B cell (primary cell): ENCODE measurements around the gene PRPF39. TPM values are rescaled to one million over a fixed set of nuclear protein-coding genes. Genes with fewer than 3 reads are reported as not detected.

ENCODE experiments used
- ATAC-seq: fragments of 200-7000 bp; cut with Tn5 transposase; one replicate; pipeline ENCODE4 v1.10.0; 2021; ENCODE audit warnings: low read depth, mild to moderate bottlenecking, moderate number of reproducible peaks, moderate library complexity
- CTCF ChIA-PET: fragments of 350-600 bp; sonication (Branson Sonifier 250); formaldehyde crosslinking; loops from one replicate; lab custom pipeline; 2021; ENCODE audit warnings: antibody characterized with exemption, inconsistent platforms; lab: Charles Lee
- POLR2A ChIA-PET: fragments of 350-600 bp; sonication (Branson Sonifier 250); formaldehyde crosslinking; loops from one replicate; lab custom pipeline; 2021; ENCODE audit warnings: antibody characterized with exemption; lab: Charles Lee
- DNase-seq: peaks from one replicate; pipeline ENCODE4 v3.0.0; 2013
- H2AFZ ChIP-seq: 2 replicates; pipeline ENCODE4 v1.6.1; 2012; ENCODE audit warnings: mild to moderate bottlenecking, low read depth, low read length; ENCODE audit not compliant: insufficient read depth, poor library complexity, severe bottlenecking
- H3K27ac ChIP-seq, 2 donors: 1 replicate in 1 of 2; 2 replicates in 1 of 2; pipeline ENCODE4 v1.5.1; 2012 to 2013; ENCODE audit warnings: low read length in 2 of 2, mild to moderate bottlenecking in 2 of 2, moderate library complexity in 1 of 2
- H3K27me3 ChIP-seq, 4 experiments: fragments of 200-600 bp in 1 of 4; sonication (generic) in 1 of 4; replicated peaks in 1 of 4; 1 replicate in 2 of 4; 2 replicates in 2 of 4; pipeline versions ENCODE4 v1.6.1 to v1.7.0; 2013 to 2016; ENCODE audit warnings: low read length in 3 of 4, mild to moderate bottlenecking in 2 of 4, mixed read lengths in 1 of 4, moderate library complexity in 1 of 4; ENCODE audit not compliant: insufficient read depth in 4 of 4, control insufficient read depth in 3 of 4; ENCODE audit errors: control extremely low read depth in 1 of 4
- H3K36me3 ChIP-seq, 2 experiments: replicated peaks in 1 of 2; 1 replicate in 1 of 2; 2 replicates in 1 of 2; pipeline versions ENCODE4 v1.6.1 to v1.7.1; 2013; ENCODE audit warnings: low read length in 1 of 2; ENCODE audit not compliant: insufficient read depth in 2 of 2, control insufficient read depth in 1 of 2; ENCODE audit errors: control extremely low read depth in 1 of 2, extremely low read depth in 1 of 2
- H3K4me1 ChIP-seq, 2 donors: fragments of 200-600 bp in 1 of 2; sonication (generic) in 1 of 2; 1 replicate in 1 of 2; 2 replicates in 1 of 2; pipeline versions ENCODE4 v1.5.1 to v1.6.1; 2013 to 2017; ENCODE audit warnings: low read length in 2 of 2; ENCODE audit not compliant: control insufficient read depth in 2 of 2, insufficient read depth in 2 of 2
- H3K4me2 ChIP-seq: replicated peaks from 2 replicates; pipeline ENCODE3; 2012; ENCODE audit warnings: mild to moderate bottlenecking, low read depth, low read length; ENCODE audit not compliant: poor library complexity, severe bottlenecking
- H3K4me3 ChIP-seq, 5 experiments: fragments of 200-600 bp in 1 of 5; sonication (generic) in 1 of 5; 1 replicate in 3 of 5; 2 replicates in 2 of 5; pipeline versions ENCODE4 v1.5.1 to v1.7.0; 2011 to 2016; ENCODE audit warnings: low read length in 4 of 5, mild to moderate bottlenecking in 4 of 5, low read depth in 2 of 5, control low read depth in 1 of 5, moderate library complexity in 1 of 5; ENCODE audit not compliant: insufficient read depth in 1 of 5; ENCODE audit errors: control extremely low read depth in 1 of 5, extremely low read depth in 1 of 5
- H3K79me2 ChIP-seq: fragments of 200-600 bp; sonication (generic); one replicate; pipeline ENCODE4 v1.6.0; 2016; ENCODE audit warnings: low read length; ENCODE audit not compliant: control insufficient read depth, insufficient read depth
- H3K9ac ChIP-seq: fragments of 200-600 bp; sonication (generic); 2 replicates; pipeline ENCODE4 v1.6.1; 2017; ENCODE audit warnings: mild to moderate bottlenecking, low read length, moderate library complexity
- H3K9me3 ChIP-seq, 3 donors: one replicate each; pipeline versions ENCODE4 v1.6.1 to v1.7.1; 2013; ENCODE audit warnings: low read length in 2 of 3; ENCODE audit not compliant: control insufficient read depth in 2 of 3, insufficient read depth in 1 of 3; ENCODE audit errors: control extremely low read depth in 1 of 3
- H4K20me1 ChIP-seq: 2 replicates; pipeline ENCODE4 v1.6.0; 2012; ENCODE audit warnings: mild to moderate bottlenecking, low read length; ENCODE audit not compliant: insufficient read depth, control insufficient read depth, poor library complexity, severe bottlenecking
- H3K27ac Mint-ChIP-seq: one replicate; pipeline ENCODE4 v1.8.0; 2021; ENCODE audit warnings: mixed read lengths
- H3K27me3 Mint-ChIP-seq: one replicate; pipeline ENCODE4 v1.8.0; 2021; ENCODE audit warnings: mixed read lengths
- H3K4me1 Mint-ChIP-seq: one replicate; pipeline ENCODE4 v1.8.0; 2021; ENCODE audit warnings: mixed read lengths
- H3K4me3 Mint-ChIP-seq: one replicate; pipeline ENCODE4 v1.8.0; 2021; ENCODE audit warnings: mixed read lengths
- H3K9me3 Mint-ChIP-seq: one replicate; pipeline ENCODE4 v1.8.0; 2022; ENCODE audit warnings: mixed read lengths; ENCODE audit not compliant: insufficient read depth
- EZH2 ChIP-seq: IDR thresholded peaks from 2 replicates; pipeline ENCODE4 v1.6.1; 2012; ENCODE audit warnings: borderline replicate concordance, low read depth, mild to moderate bottlenecking, moderate library complexity, low read length; ENCODE audit not compliant: insufficient read depth, poor library complexity, severe bottlenecking
- WGBS: methylation state at CpG from one replicate; pipeline ENCODE4 v1.1.5; 2013; ENCODE audit warnings: missing lambda C conversion rate; ENCODE audit not compliant: insufficient coverage; 5-methylcytosine and 5-hydroxymethylcytosine counted together
- intact Hi-C: fragments of 100-400 bp; cut with micrococcal nuclease; formaldehyde crosslinking; loops from one replicate; pipeline ENCODE4 v1.10.0; 2022
- polyA plus RNA-seq: library from polyadenylated mRNA; depleted of rRNA; stranded (reverse); fragments of >200 nt; gene quantifications from 2 replicates; pipeline ENCODE4 v1.2.3, GENCODE V29; 2012
- total RNA-seq, 2 donors: library from RNA; stranded (reverse); fragments of 120-200 nt in 1 of 2; gene quantifications; 1 replicate in 1 of 2; 2 replicates in 1 of 2; pipeline versions ENCODE4 v1.2.3 to v1.2.4, GENCODE V29; 2013 to 2022
- TF ChIP-seq, protein P1 (sequence below): fragments of 200-600 bp; IDR thresholded peaks from one replicate; pipeline ENCODE4 v1.8.0; 2022; ENCODE audit warnings: antibody characterized with exemption, mild to moderate bottlenecking

The PRPF39 gene
- total and polyA plus RNA-seq, 2 donors (not counting 1 experiment from before 2014, with no cell fraction given), result 64.8 to 72.7 TPM

DNA sequence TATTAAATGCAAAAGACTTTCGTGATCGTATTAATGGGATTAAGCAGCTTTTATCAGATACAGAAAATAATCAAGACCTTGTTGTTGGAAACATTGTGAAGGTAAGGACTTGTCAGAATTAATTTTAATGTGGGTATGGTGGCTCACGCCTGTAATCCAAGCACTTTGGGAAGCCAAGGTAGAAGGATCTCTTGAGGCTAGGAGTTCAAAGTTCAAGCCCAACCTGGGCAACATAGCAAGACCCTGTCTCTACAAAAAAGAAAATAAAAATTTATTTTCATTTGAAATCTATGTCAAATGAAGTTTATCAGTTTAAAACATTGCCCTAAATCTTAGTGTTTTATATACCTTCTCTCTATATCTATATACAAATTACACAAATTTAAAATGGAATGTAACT, 17.2 kb upstream of the PRPF39 start:
- Histone ChIP-seq H4K20me1 (no peaks in the 10 kb centered on the region), H3K27me3 (no peaks in the 10 kb centered on the region), H3K4me2 (no peak overlapping the region), H3K9ac (no peak overlapping the region), H3K9me3 (no peaks in the 10 kb centered on the region), H3K4me3 (no peak overlapping the region), H2AFZ (no peak overlapping the region), H3K79me2 (no peaks in the 10 kb centered on the region), H3K36me3 (peaks cover 0 to 2% of the 10 kb centered on the region in 2 experiments), H3K4me1 (no peaks in the 10 kb centered on the region), H3K27ac (no peak overlapping the region)
- Mint-ChIP-seq H3K9me3 (no peaks in the 10 kb centered on the region), H3K4me1 (no peaks in the 10 kb centered on the region), H3K27me3 (no peaks in the 10 kb centered on the region), H3K4me3 (no peak overlapping the region), H3K27ac (no peak overlapping the region)
- ChIA-PET POLR2A (no interaction called here), CTCF (interaction anchor here (0.6 kb wide), 1 partner anchor 93 kb away, joined by 4 read pairs; no protein-coding TSS in a partner anchor)
- no peak for ATAC-seq
- WGBS, result no CpG with 5 or more reads among the region's 3 CpGs
- DNase-seq, result no peak
- intact Hi-C loops, result no loop called here
- TF ChIP-seq, protein P1, sequence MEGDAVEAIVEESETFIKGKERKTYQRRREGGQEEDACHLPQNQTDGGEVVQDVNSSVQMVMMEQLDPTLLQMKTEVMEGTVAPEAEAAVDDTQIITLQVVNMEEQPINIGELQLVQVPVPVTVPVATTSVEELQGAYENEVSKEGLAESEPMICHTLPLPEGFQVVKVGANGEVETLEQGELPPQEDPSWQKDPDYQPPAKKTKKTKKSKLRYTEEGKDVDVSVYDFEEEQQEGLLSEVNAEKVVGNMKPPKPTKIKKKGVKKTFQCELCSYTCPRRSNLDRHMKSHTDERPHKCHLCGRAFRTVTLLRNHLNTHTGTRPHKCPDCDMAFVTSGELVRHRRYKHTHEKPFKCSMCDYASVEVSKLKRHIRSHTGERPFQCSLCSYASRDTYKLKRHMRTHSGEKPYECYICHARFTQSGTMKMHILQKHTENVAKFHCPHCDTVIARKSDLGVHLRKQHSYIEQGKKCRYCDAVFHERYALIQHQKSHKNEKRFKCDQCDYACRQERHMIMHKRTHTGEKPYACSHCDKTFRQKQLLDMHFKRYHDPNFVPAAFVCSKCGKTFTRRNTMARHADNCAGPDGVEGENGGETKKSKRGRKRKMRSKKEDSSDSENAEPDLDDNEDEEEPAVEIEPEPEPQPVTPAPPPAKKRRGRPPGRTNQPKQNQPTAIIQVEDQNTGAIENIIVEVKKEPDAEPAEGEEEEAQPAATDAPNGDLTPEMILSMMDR, result no peak
- TF ChIP-seq EZH2, result no peak

DNA sequence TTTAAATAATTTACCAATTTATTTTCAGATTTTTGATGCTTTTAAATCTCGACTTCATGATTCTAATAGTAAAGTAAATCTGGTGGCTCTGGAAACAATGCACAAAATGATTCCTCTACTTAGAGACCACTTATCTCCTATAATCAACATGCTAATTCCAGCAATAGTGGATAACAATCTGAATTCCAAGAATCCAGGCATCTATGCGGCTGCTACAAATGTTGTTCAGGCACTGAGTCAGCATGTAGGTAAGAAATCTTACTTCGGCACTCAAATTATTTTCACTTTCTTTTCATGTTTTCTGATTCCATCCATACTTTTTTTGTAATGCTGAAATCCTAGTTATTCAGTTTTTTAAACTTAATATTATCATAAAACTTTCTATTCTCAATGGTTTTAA, 15.5 kb upstream of the PRPF39 start:
- H3K4me1 ChIP-seq, result no peaks in the 10 kb centered on the region
- H3K36me3 ChIP-seq, result peaks cover 2 to 3% of the 10 kb centered on the region in 2 experiments
- H3K4me1 Mint-ChIP-seq, result no peaks in the 10 kb centered on the region
- ATAC-seq (no peak), DNase-seq (no peak)
- no peak overlapping the region for H2AFZ ChIP-seq
- H3K27me3 Mint-ChIP-seq, result no peaks in the 10 kb centered on the region
- ChIA-PET CTCF (no interaction called here), POLR2A (no interaction called here)
- H3K9me3 Mint-ChIP-seq, result no peaks in the 10 kb centered on the region
- no peaks in the 10 kb centered on the region for H4K20me1 ChIP-seq
- H3K4me2 ChIP-seq, result no peak overlapping the region
- H3K79me2 ChIP-seq, result no peaks in the 10 kb centered on the region
- H3K27ac Mint-ChIP-seq, result no peak overlapping the region
- no peaks in the 10 kb centered on the region for H3K27me3 ChIP-seq
- H3K4me3 Mint-ChIP-seq, result no peak overlapping the region
- TF ChIP-seq, protein P1, result no peak
- TF ChIP-seq EZH2, result no peak
- no CpG with 5 or more reads among the region's 3 CpGs for WGBS
- no peak overlapping the region for H3K27ac ChIP-seq
- H3K9ac ChIP-seq, result no peak overlapping the region
- no peaks in the 10 kb centered on the region for H3K9me3 ChIP-seq
- intact Hi-C loops, result no loop called here
- no peak overlapping the region for H3K4me3 ChIP-seq
